GM19324 (cell line): ENCODE results near the gene SLC25A14.
"Not testable (repeated sequence)": the region's sequence is repeated elsewhere in the genome, so short reads cannot be mapped to it uniquely, and the experiment has no call there.

Experiments used
- ATAC-seq: cut with Tn5 transposase; IDR thresholded peaks from one replicate; pipeline ENCODE4 v1.9.1; 2021; ENCODE audit warnings: mild to moderate bottlenecking, moderate library complexity; ENCODE audit not compliant: unreplicated experiment, low FRiP score

SLC25A14 gene

GRCh38 chrX:130339408-130340222, at the start of gene SLC25A14:
Gene SLC25A14, plus strand, starts transcription at chrX:130339919. Its CDS starts 360 bp downstream, at chrX:130340279.
- peak; percentile 90 for ATAC-seq

GRCh38 chrX:130295519-130296296, 44.0 kb upstream of the SLC25A14 start:
- ATAC-seq: no peak

GRCh38 chrX:130296297-130296678, 43.4 kb upstream of the SLC25A14 start:
- ATAC-seq: no peak

GRCh38 chrX:130296743-130297142, 43.0 kb upstream of the SLC25A14 start:
- ATAC-seq: no peak

- ATAC-seq: no peak
Observed at GRCh38 chrX:130299279-130300009, 40.3 kb upstream of the SLC25A14 start.

GRCh38 chrX:130300010-130300282, 39.8 kb upstream of the SLC25A14 start:
- no peak for ATAC-seq

GRCh38 chrX:130301405-130301804, 38.3 kb upstream of the SLC25A14 start:
- no peak for ATAC-seq

GRCh38 chrX:130301977-130302376, 37.7 kb upstream of the SLC25A14 start:
- ATAC-seq: no peak

- ATAC-seq: no peak
Observed at GRCh38 chrX:130304587-130305368, 34.9 kb upstream of the SLC25A14 start.

- ATAC-seq: not testable (repeated sequence)
Observed at GRCh38 chrX:130319886-130320285, 19.8 kb upstream of the SLC25A14 start.

GRCh38 chrX:130321550-130321949, 18.2 kb upstream of the SLC25A14 start:
- ATAC-seq: no peak

GRCh38 chrX:130330146-130330545, 9.6 kb upstream of the SLC25A14 start:
- no peak for ATAC-seq

- ATAC-seq: peak; percentile 62
Observed at GRCh38 chrX:130330706-130331105, 9.0 kb upstream of the SLC25A14 start.

- no peak for ATAC-seq
Observed at GRCh38 chrX:130336531-130336930, 3.2 kb upstream of the SLC25A14 start.

GRCh38 chrX:130338869-130339268, 850 bp upstream of the SLC25A14 start:
- ATAC-seq: not testable (repeated sequence)

- no peak for ATAC-seq
Observed at GRCh38 chrX:130340271-130340670, 552 bp downstream of the SLC25A14 start.

GRCh38 chrX:130343411-130343810, 3.7 kb downstream of the SLC25A14 start:
- no peak for ATAC-seq

GRCh38 chrX:130347321-130347720, 7.6 kb downstream of the SLC25A14 start:
- ATAC-seq: no peak

GRCh38 chrX:130351567-130351966, 11.8 kb downstream of the SLC25A14 start:
- no peak for ATAC-seq

GRCh38 chrX:130352050-130352449, 12.3 kb downstream of the SLC25A14 start:
- ATAC-seq: not testable (repeated sequence)
